SK-N-SH treated with all-trans-retinoic acid at 6 μM for 48 hours (cell line): ENCODE data around the gene PLCB3.

Experiments used
- CSRNP3 ChIP-seq: fragments of 250-450 bp; sonication (Bioruptor Pico); IDR thresholded peaks from 2 replicates; pipeline ENCODE4 v1.5.1; 2021; ENCODE audit warnings: mild to moderate bottlenecking, moderate library complexity
- GLIS3 ChIP-seq: fragments of 250-450 bp; sonication (Bioruptor Pico); IDR thresholded peaks from 2 replicates; pipeline ENCODE4 v1.5.0; 2020; ENCODE audit warnings: mild to moderate bottlenecking, moderate library complexity
- OSR1 ChIP-seq: fragments of 250-450 bp; sonication (Bioruptor Pico); IDR thresholded peaks from 2 replicates; pipeline ENCODE4 v1.8.0; 2022; ENCODE audit warnings: moderate library complexity, mild to moderate bottlenecking, inconsistent platforms
- PATZ1 ChIP-seq: fragments of 250-450 bp; sonication (Bioruptor Pico); IDR thresholded peaks from 2 replicates; pipeline ENCODE4 v1.8.0; 2020; ENCODE audit warnings: mild to moderate bottlenecking, moderate library complexity, borderline replicate concordance
- RARB ChIP-seq: fragments of 250-450 bp; sonication (Bioruptor Pico); IDR thresholded peaks from 2 replicates; pipeline ENCODE4 v1.8.0; 2021; ENCODE audit warnings: mild to moderate bottlenecking, moderate library complexity
- TSHZ2 ChIP-seq: fragments of 250-450 bp; sonication (Bioruptor Pico); IDR thresholded peaks from 2 replicates; pipeline ENCODE4 v1.5.0; 2020; ENCODE audit warnings: mild to moderate bottlenecking, moderate library complexity
- ZFP3 ChIP-seq: fragments of 250-450 bp; sonication (Bioruptor Pico); IDR thresholded peaks from 2 replicates; pipeline ENCODE4 v1.5.0; 2020; ENCODE audit warnings: mild to moderate bottlenecking, moderate library complexity
- ZFP30 ChIP-seq: fragments of 450-650 bp; formaldehyde crosslinking; IDR thresholded peaks from 2 replicates; pipeline ENCODE4 v1.5.0; 2022; ENCODE audit warnings: mild to moderate bottlenecking, moderate library complexity
- ZNF8 ChIP-seq: fragments of 450-650 bp; formaldehyde crosslinking; IDR thresholded peaks from 2 replicates; pipeline ENCODE4 v1.5.0; 2020; ENCODE audit warnings: mild to moderate bottlenecking, moderate library complexity

GRCh38 chr11:64295760-64296159 lies 44.4 kb downstream of the PLCB3 start:
- no peak for TF ChIP-seq ZFP30 (CRISPR knock-in tag)
- no peak for TF ChIP-seq RARB
- TF ChIP-seq PATZ1 (CRISPR knock-in tag): no peak
- no peak for TF ChIP-seq OSR1 (CRISPR knock-in tag)
- TF ChIP-seq TSHZ2: no peak
- TF ChIP-seq GLIS3 (CRISPR knock-in tag): no peak
- no peak for TF ChIP-seq CSRNP3 (CRISPR knock-in tag)
- TF ChIP-seq ZFP3 (CRISPR knock-in tag): no peak
- no peak for TF ChIP-seq ZNF8
